Endothelial cell of umbilical vein (primary cell): ENCODE measurements around the gene CACNA2D3. TPM values are rescaled to one million over a fixed set of nuclear protein-coding genes. Genes with fewer than 3 reads are reported as not detected.

Experiments
- BruUV-seq: library from RNA; stranded (reverse); fragments of 400-500 nt; replicated peaks from 2 replicates; lab custom pipeline; 2021; lab: Mats Ljungman, UMichigan
- CTCF ChIA-PET: fragments of 300-600, 350-600 bp; sonication (Branson Sonifier 250); formaldehyde crosslinking; loops from one replicate; lab custom pipeline; 2021; ENCODE audit warnings: antibody characterized with exemption, inconsistent platforms; lab: Charles Lee
- POLR2A ChIA-PET: fragments of 300-600, 350-600 bp; sonication (Branson Sonifier 250); formaldehyde crosslinking; loops from one replicate; lab custom pipeline; 2021; ENCODE audit warnings: antibody characterized with exemption, inconsistent platforms; lab: Charles Lee
- DNase-seq: peaks from one replicate; pipeline ENCODE4 v3.0.0-alpha.2; 2011; ENCODE audit warnings: low read depth, low spot score
- FAIRE-seq: peaks from 2 replicates; lab custom pipeline; 2011; peaks lifted over from hg19 to GRCh38; lab: Jason Lieb, UNC
- H2AFZ ChIP-seq: 2 replicates; pipeline ENCODE4 v1.6.0; 2012; ENCODE audit warnings: low read depth, low read length, control low read depth, inconsistent platforms
- H3K27ac ChIP-seq: 2 replicates; pipeline ENCODE4 v1.5.1; 2011; ENCODE audit warnings: low read depth, mild to moderate bottlenecking, control low read depth, low read length, moderate library complexity; ENCODE audit not compliant: insufficient read depth
- H3K27me3 ChIP-seq, 2 experiments: 2 replicates each; pipeline versions ENCODE4 v1.6.0 to v1.6.1; 2011; ENCODE audit warnings: low read length in 2 of 2, mixed read lengths in 1 of 2; ENCODE audit not compliant: control insufficient read depth in 2 of 2, insufficient read depth in 2 of 2
- H3K36me3 ChIP-seq, 2 experiments: 2 replicates in 1 of 2; 3 replicates in 1 of 2; pipeline ENCODE4 v1.5.1; 2011; ENCODE audit warnings: low read length in 2 of 2, mild to moderate bottlenecking in 1 of 2, moderate library complexity in 1 of 2; ENCODE audit not compliant: control insufficient read depth in 2 of 2, insufficient read depth in 2 of 2; ENCODE audit errors: extremely low read depth in 1 of 2
- H3K4me1 ChIP-seq: 3 replicates; pipeline ENCODE4 v1.5.1; 2011; ENCODE audit warnings: mild to moderate bottlenecking, low read length; ENCODE audit not compliant: control insufficient read depth, insufficient read depth; ENCODE audit errors: extremely low read depth
- H3K4me2 ChIP-seq: 2 replicates; pipeline ENCODE4 v1.6.1; 2011; ENCODE audit warnings: low read length, control low read depth, mixed read lengths; ENCODE audit not compliant: insufficient read depth
- H3K4me3 ChIP-seq, 3 experiments: fragments of 200-600 bp in 1 of 3; sonication (generic), shearing (Covaris generic) in 1 of 3; replicated peaks in 1 of 3; 2 replicates each; pipeline ENCODE4 v1.5.1; 2011 to 2016; ENCODE audit warnings: control low read depth in 3 of 3, low read length in 3 of 3, mild to moderate bottlenecking in 2 of 3, inconsistent platforms in 1 of 3, low read depth in 1 of 3, moderate library complexity in 1 of 3; ENCODE audit not compliant: insufficient read depth in 1 of 3
- H3K79me2 ChIP-seq: 2 replicates; pipeline ENCODE4 v1.6.0; 2012; ENCODE audit warnings: low read length, inconsistent platforms; ENCODE audit not compliant: control insufficient read depth, insufficient read depth
- H3K9ac ChIP-seq: replicated peaks from 2 replicates; pipeline ENCODE3; 2011; ENCODE audit warnings: low read length, control low read depth; ENCODE audit not compliant: insufficient read depth; ENCODE audit errors: extremely low read depth
- H3K9me1 ChIP-seq: replicated peaks from 3 replicates; pipeline ENCODE4 v1.6.0; 2011; ENCODE audit warnings: mild to moderate bottlenecking, low read length; ENCODE audit not compliant: control insufficient read depth, insufficient read depth; ENCODE audit errors: extremely low read depth
- H3K9me3 ChIP-seq: replicated peaks from 2 replicates; pipeline ENCODE4 v1.5.1; 2012; ENCODE audit warnings: low read length, inconsistent platforms; ENCODE audit not compliant: control insufficient read depth, insufficient read depth
- H4K20me1 ChIP-seq: replicated peaks from 2 replicates; pipeline ENCODE3; 2011; ENCODE audit warnings: mild to moderate bottlenecking, low read length; ENCODE audit not compliant: control insufficient read depth, insufficient read depth; ENCODE audit errors: extremely low read depth
- CTCF ChIP-seq, 2 donors: IDR thresholded peaks; 1 replicate in 1 of 2; 2 replicates in 1 of 2; pipeline ENCODE4 v1.5.1; 2011; ENCODE audit warnings: low read length in 2 of 2, mild to moderate bottlenecking in 2 of 2, moderate library complexity in 2 of 2, control low read depth in 1 of 2, inconsistent platforms in 1 of 2, low read depth in 1 of 2; ENCODE audit not compliant: insufficient read depth in 1 of 2; ENCODE audit errors: extremely low read depth in 1 of 2
- EZH2 ChIP-seq: IDR thresholded peaks from 2 replicates; pipeline ENCODE4 v1.6.1; 2012; ENCODE audit warnings: borderline replicate concordance, low read depth, mild to moderate bottlenecking, moderate library complexity, low read length, inconsistent platforms; ENCODE audit not compliant: severe bottlenecking
- FOS ChIP-seq: IDR thresholded peaks from 2 replicates; pipeline ENCODE4 v1.6.1; 2011; ENCODE audit warnings: mild to moderate bottlenecking, low read length, moderate library complexity, borderline replicate concordance; ENCODE audit not compliant: insufficient read depth
- GATA2 ChIP-seq: IDR thresholded peaks from 2 replicates; pipeline ENCODE4 v1.7.0; 2011; ENCODE audit warnings: low read depth, mild to moderate bottlenecking, moderate library complexity, mixed read lengths, low read length; ENCODE audit not compliant: insufficient read length, insufficient read depth
- JUN ChIP-seq: IDR thresholded peaks from 2 replicates; pipeline ENCODE4 v1.6.1; 2011; ENCODE audit warnings: borderline replicate concordance, low read depth; ENCODE audit not compliant: insufficient read length, insufficient read depth
- MYC ChIP-seq: IDR thresholded peaks from one replicate; pipeline ENCODE4 v1.6.1; 2011; ENCODE audit warnings: mild to moderate bottlenecking, low read depth, low read length
- POLR2A ChIP-seq: IDR thresholded peaks from 2 replicates; pipeline ENCODE4 v1.6.1; 2012; ENCODE audit warnings: low read depth, mild to moderate bottlenecking, control low read depth, low read length
- POLR2AphosphoS5 ChIP-seq: IDR thresholded peaks from 2 replicates; pipeline ENCODE4 v1.6.1; 2012; ENCODE audit warnings: low read depth, mild to moderate bottlenecking, control low read depth, low read length, moderate library complexity; ENCODE audit not compliant: insufficient read depth
- dilution Hi-C: fragments of 300-500 bp; cut with MboI; formaldehyde crosslinking; loops from one replicate; pipeline ENCODE4 v1.15.0; 2019; ENCODE audit warnings: low sequenced_read_pairs; ENCODE audit not compliant: extremely low pct_ligation_motif_present
- intact Hi-C: fragments of 100-400 bp; cut with micrococcal nuclease; formaldehyde crosslinking; loops from one replicate; pipeline ENCODE4 v1.10.0; 2022
- polyA plus RNA-seq, 4 experiments: library from polyadenylated mRNA; depleted of rRNA in 3 of 4; stranded (reverse) in 3 of 4; unstranded in 1 of 4; fragments of >200 nt; gene quantifications; 2 replicates each; pipeline versions ENCODE4 v1.2.1 to v1.2.3, GENCODE V29; 2011 to 2012; ENCODE audit warnings: missing spikeins in 1 of 4
- total RNA-seq: library from RNA; stranded (reverse); gene quantifications from 2 replicates; pipeline ENCODE4 v1.2.3, GENCODE V29; 2021
- TF ChIP-seq, protein P1 (sequence below): IDR thresholded peaks from 2 replicates; pipeline ENCODE4 v1.6.1; 2011; ENCODE audit not compliant: insufficient read depth, insufficient read length

The CACNA2D3 gene
- total and polyA plus RNA-seq, 2 donors (not counting 3 experiments of a cell fraction or from before 2014, with no cell fraction given) = not detected

GRCh38 chr3:54660714-54661132, 538.4 kb downstream of the CACNA2D3 start:
- TF ChIP-seq FOS (no peak), JUN (no peak), GATA2 (no peak), CTCF (IDR thresholded peaks at IDR 0.05; ENCODE audit: extremely low read depth in 1 of 2, insufficient read depth in 1 of 2, low read depth in 1 of 2, low read length in 2 of 2) (no peak), EZH2 (no peak), POLR2AphosphoS5 (no peak), MYC (no peak), POLR2A (no peak)
- TF ChIP-seq, protein P1, sequence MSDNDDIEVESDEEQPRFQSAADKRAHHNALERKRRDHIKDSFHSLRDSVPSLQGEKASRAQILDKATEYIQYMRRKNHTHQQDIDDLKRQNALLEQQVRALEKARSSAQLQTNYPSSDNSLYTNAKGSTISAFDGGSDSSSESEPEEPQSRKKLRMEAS = no peak
- Histone ChIP-seq H3K9ac (no peak overlapping the region), H2AFZ (no peak overlapping the region), H3K36me3 (no peaks in the 10 kb centered on the region), H3K79me2 (no peaks in the 10 kb centered on the region), H3K27ac (no peak overlapping the region), H3K9me1 (no peaks in the 10 kb centered on the region), H4K20me1 (no peaks in the 10 kb centered on the region), H3K27me3 (no peaks in the 10 kb centered on the region), H3K9me3 (peaks cover 3% of the 10 kb centered on the region), H3K4me1 (no peaks in the 10 kb centered on the region), H3K4me3 (no peak overlapping the region), H3K4me2 (no peak overlapping the region)
- intact Hi-C loops (no loop called here), dilution Hi-C loops (no loop called here)
- no TSS peak for BruUV-seq
- ChIA-PET CTCF (no interaction called here), POLR2A (no interaction called here)
- FAIRE-seq (no peak), DNase-seq (no peak)
